ENCODE results near the gene KLHL21. TPM values are rescaled to one million over a fixed set of nuclear protein-coding genes. Genes with fewer than 3 reads are reported as not detected.

The KLHL21 gene
- total and polyA plus RNA-seq, 9 of the 15 experiments (the other 6 are each of a cell fraction or from before 2014, with no cell fraction given), result 2.1 to 42.1 (median 17.5) TPM

DNA sequence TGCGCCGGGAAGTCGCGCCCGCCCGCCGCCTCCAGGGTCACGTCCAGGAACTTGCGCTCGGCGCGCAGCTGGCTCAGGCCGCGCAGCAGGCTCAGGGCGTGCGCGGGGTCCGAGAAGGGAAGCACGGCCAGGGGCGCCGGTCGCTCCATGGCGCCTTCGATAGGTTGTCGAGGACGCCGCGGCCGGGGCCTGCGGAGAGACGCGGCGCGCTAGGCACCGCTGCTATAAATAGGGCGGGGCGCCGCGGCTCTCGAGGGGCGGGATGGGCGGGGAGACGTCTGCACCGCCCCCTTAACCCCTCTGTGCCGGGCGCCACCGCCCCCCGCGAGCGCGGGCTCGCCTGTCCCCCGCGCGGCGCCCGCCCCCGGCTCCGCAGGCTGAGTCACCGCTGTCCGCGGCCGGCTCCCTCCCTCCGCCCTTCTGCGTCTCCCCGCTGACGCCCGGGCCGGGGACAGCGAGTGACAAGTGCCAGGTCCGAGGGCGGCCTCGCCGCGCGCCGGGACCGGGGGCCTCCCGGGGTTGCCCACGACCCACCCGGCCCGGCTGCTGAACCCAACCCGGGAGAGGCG, at the start of gene KLHL21 (continued):
- TF ChIP-seq ZNF609 (CRISPR knock-in tag; IDR thresholded peaks at IDR 0.05; ENCODE audit: borderline replicate concordance), result no peak
- no peak for TF ChIP-seq NCOA2 (IDR thresholded peaks at IDR 0.05; ENCODE audit: partially characterized antibody in 2 of 2)
- peak; percentile 14 for TF ChIP-seq U2AF1 (optimal IDR thresholded peaks at IDR 0.05; ENCODE audit: low read depth, low read length)
- no peak for TF ChIP-seq ETS2 (tag; IDR thresholded peaks at IDR 0.05; ENCODE audit: borderline replicate concordance, poor library complexity, severe bottlenecking)
- no peak for TF ChIP-seq ZEB2 (IDR thresholded peaks at IDR 0.05)
- TF ChIP-seq ZNF121 (CRISPR knock-in tag; conservative IDR thresholded peaks at IDR 0.05), result no peak
- no peak; the same call in 1 of the 2 replicates for TF ChIP-seq HNRNPL (IDR thresholded peaks at IDR 0.05; ENCODE audit: low read depth, low read length)
- no peak for TF ChIP-seq HINFP (tag; conservative IDR thresholded peaks at IDR 0.05; ENCODE audit: low read depth)
- no peak for TF ChIP-seq ZNF668 (CRISPR knock-in tag; IDR thresholded peaks at IDR 0.05)
- no peak; the same call in 1 of the 2 replicates for TF ChIP-seq ZBTB1 (CRISPR knock-in tag; IDR thresholded peaks at IDR 0.05; ENCODE audit: borderline replicate concordance, low read depth)
- TF ChIP-seq ZC3H11A (IDR thresholded peaks at IDR 0.05; ENCODE audit: low read depth, low read length), result no peak
- TF ChIP-seq POU5F1 (IDR thresholded peaks at IDR 0.05; ENCODE audit: borderline replicate concordance, low read depth, low read length, partially characterized antibody), result no peak
- TF ChIP-seq ZBTB11 (CRISPR knock-in tag; IDR thresholded peaks at IDR 0.05), result 0 out of 6 replicates have a peak, but pooled peaks of 1 of the 3 experiments have one; percentile 71
- TF ChIP-seq DIDO1 (tag; IDR thresholded peaks at IDR 0.05; ENCODE audit: low read depth), result no peak
- TF ChIP-seq PHF21A (IDR thresholded peaks at IDR 0.05; ENCODE audit: borderline replicate concordance, low read depth), result no peak
- no peak; a peak in 2 of 4 replicates for TF ChIP-seq RCOR1 (IDR thresholded peaks at IDR 0.05; ENCODE audit: borderline replicate concordance in 1 of 2, low read depth in 2 of 2, low read length in 2 of 2)
- TF ChIP-seq POLR3A (IDR thresholded peaks at IDR 0.05; ENCODE audit: borderline replicate concordance, extremely low read depth, insufficient read depth, insufficient read length), result no peak
